Adipocyte (in vitro differentiated cells): ENCODE results near the gene NAPB.

Experiments used
- DNase-seq: peaks from one replicate; pipeline ENCODE4 v3.0.0-alpha.2; 2015; ENCODE audit warnings: low read depth
- H3K27me3 ChIP-seq: replicated peaks from 2 replicates; pipeline ENCODE4 v1.7.0; 2013; ENCODE audit warnings: mild to moderate bottlenecking, low read length, moderate library complexity; ENCODE audit not compliant: control insufficient read depth, insufficient read depth
- H3K36me3 ChIP-seq: 2 replicates; pipeline ENCODE4 v1.7.0; 2013; ENCODE audit warnings: low read length, mild to moderate bottlenecking, moderate library complexity; ENCODE audit not compliant: control insufficient read depth, insufficient read depth, severe bottlenecking
- H3K4me1 ChIP-seq: 2 replicates; pipeline ENCODE4 v1.7.0; 2013; ENCODE audit warnings: mild to moderate bottlenecking, low read length, moderate library complexity; ENCODE audit not compliant: control insufficient read depth, insufficient read depth
- H3K4me3 ChIP-seq: 2 replicates; pipeline ENCODE4 v1.7.0; 2013; ENCODE audit warnings: mild to moderate bottlenecking, low read length, moderate library complexity
- H3K9ac ChIP-seq: 2 replicates; pipeline ENCODE4 v1.7.0; 2013; ENCODE audit warnings: mild to moderate bottlenecking, low read length, moderate library complexity
- H3K9me3 ChIP-seq: 2 replicates; pipeline ENCODE4 v1.7.0; 2013; ENCODE audit warnings: mild to moderate bottlenecking, low read length, moderate library complexity; ENCODE audit not compliant: control insufficient read depth

The NAPB gene

DNA sequence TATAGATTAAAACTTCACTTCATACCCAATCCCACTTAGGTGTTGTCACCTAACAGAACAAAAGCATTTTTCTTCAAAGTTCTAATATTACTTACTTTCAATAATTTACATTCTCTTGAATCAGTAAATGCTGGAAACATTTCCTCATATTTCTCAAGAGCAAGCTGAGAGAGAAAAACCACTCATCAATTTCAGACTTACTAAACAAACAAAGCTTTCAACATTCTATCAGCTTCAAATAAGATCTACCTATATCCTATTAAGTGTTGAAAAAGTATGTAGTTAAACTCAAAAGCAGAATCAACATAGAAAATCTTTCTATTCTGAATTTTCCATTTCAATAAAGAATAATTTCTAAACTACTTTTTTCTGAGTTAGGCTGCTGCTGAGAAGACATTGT is 41.5 kb downstream of the NAPB start:
- peaks cover 11% of the 10 kb centered on the region for H3K9me3 ChIP-seq
- H3K9ac ChIP-seq: no peak overlapping the region
- peaks cover 81% of the 10 kb centered on the region for H3K36me3 ChIP-seq
- H3K27me3 ChIP-seq: no peaks in the 10 kb centered on the region
- DNase-seq: no peak
- no peak overlapping the region for H3K4me3 ChIP-seq
- peaks cover 9% of the 10 kb centered on the region for H3K4me1 ChIP-seq

DNA sequence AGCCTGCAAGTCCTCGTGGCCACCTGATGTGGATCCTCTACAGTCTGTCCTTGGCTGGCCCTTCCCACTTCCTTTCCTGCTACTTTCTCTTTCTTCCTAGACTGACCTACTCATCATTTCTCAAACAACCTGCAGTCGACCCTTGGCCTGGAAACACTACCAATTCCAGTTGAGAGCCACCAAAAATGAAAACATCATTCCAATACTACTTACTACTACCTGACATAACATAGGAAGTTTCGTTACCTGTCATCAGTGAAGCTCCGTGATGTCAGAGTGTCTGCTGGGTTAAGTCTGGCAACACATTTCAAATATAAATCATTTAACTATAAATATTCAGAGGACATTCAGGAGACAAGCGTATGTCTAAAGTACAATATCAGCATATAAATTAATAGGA is 45.5 kb downstream of the NAPB start:
- Histone ChIP-seq H3K36me3 (peaks cover 89% of the 10 kb centered on the region), H3K4me1 (peaks cover 21% of the 10 kb centered on the region), H3K27me3 (no peaks in the 10 kb centered on the region), H3K4me3 (no peak overlapping the region), H3K9me3 (peaks cover 7% of the 10 kb centered on the region), H3K9ac (no peak overlapping the region)
- DNase-seq: no peak

DNA sequence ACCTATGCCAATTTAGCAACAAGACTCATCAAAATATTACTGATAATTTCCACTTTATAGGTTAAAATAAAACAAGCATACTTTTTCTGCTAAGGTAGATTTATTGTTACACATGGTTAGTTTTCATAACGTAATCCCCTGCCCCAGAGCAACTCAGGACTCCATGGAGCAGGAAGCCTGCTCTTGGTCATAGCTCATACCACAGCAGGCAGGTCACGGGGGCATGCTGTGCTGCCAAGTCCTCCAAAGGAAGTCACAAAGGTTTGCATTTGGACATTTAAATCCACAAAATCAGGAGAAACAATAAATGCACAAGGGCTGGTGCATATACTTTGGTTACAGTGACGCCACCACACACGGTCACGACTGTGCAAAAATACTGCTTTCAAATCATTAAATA is 46.8 kb downstream of the NAPB start:
- Histone ChIP-seq H3K27me3 (no peaks in the 10 kb centered on the region), H3K36me3 (peaks cover 91% of the 10 kb centered on the region), H3K4me1 (peaks cover 16% of the 10 kb centered on the region), H3K9me3 (peaks cover 7% of the 10 kb centered on the region), H3K4me3 (no peak overlapping the region), H3K9ac (no peak overlapping the region)
- no peak for DNase-seq

DNA sequence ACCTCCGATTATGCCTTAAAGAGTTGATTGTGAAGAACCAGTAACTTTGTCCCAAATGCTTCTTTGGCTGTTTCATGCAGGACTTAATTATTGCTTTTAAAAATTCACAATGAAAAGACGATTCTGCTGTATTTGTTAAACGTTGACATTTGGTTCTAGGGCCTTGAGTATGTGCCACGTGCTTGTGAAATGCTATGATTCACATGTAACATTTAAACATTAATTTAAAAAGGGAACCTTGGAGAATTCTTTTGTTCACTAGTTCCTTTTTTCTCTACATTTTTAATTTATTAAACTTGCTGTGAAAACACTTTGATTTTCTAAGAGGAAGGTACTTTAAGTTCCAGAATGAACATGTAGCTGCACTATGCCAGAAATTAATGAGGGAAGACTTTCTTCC is 49.8 kb downstream of the NAPB start:
- Histone ChIP-seq H3K4me3 (no peak overlapping the region), H3K4me1 (peaks cover 39% of the 10 kb centered on the region), H3K9ac (no peak overlapping the region), H3K9me3 (peaks cover 7% of the 10 kb centered on the region), H3K36me3 (peaks cover 84% of the 10 kb centered on the region), H3K27me3 (no peaks in the 10 kb centered on the region)
- DNase-seq: no peak

DNA sequence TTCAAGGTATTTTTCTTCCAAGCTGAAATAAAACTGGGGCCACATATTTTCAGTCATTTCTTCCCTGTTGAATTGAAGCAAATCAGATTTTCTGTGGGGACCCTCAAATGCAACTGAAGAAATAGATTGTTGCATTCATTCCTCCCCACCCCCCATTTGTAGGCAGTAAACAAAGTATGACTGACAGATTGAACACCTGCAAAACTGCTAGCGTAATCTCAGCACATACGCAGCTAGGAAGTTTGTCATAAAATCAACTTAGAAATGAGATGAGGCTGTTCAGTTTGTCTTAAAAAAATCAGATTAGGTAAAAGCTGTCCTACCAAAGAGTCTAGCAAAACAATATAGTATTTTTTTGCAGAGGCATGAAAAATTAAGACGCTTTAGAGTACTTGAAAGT is 50.4 kb downstream of the NAPB start:
- H3K36me3 ChIP-seq: peaks cover 79% of the 10 kb centered on the region
- H3K27me3 ChIP-seq: no peaks in the 10 kb centered on the region
- peaks cover 7% of the 10 kb centered on the region for H3K9me3 ChIP-seq

DNA sequence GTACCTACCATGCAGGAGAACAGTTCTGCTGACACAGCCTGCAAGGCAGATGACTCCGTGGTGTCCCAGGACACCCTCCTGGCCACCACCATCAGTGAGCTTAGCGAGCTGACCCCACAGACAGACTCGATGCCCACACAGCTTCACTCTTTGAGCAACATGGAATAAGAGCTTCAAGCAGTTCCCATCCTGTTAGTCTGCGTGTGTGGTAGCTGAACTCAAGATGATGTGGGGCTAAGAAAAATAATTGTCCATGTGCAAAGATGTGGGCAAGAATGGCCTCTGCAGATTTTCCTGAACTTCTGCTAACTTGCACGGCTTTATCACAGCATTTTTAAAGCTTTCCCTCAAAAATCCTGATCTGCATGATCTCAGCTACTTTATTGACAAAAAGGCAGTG is 51.0 kb downstream of the NAPB start:
- H3K4me1 ChIP-seq: peaks cover 47% of the 10 kb centered on the region
- H3K9me3 ChIP-seq: peaks cover 3% of the 10 kb centered on the region
- H3K4me3 ChIP-seq: no peak overlapping the region
- no peaks in the 10 kb centered on the region for H3K27me3 ChIP-seq
- no peak overlapping the region for H3K9ac ChIP-seq
- H3K36me3 ChIP-seq: peaks cover 78% of the 10 kb centered on the region
- no peak for DNase-seq

More for the DNA sequence above, 50.4 kb downstream of the NAPB start:
- H3K9ac ChIP-seq: no peak overlapping the region
- no peak overlapping the region for H3K4me3 ChIP-seq
- no peak for DNase-seq
- H3K4me1 ChIP-seq: peaks cover 45% of the 10 kb centered on the region

DNA sequence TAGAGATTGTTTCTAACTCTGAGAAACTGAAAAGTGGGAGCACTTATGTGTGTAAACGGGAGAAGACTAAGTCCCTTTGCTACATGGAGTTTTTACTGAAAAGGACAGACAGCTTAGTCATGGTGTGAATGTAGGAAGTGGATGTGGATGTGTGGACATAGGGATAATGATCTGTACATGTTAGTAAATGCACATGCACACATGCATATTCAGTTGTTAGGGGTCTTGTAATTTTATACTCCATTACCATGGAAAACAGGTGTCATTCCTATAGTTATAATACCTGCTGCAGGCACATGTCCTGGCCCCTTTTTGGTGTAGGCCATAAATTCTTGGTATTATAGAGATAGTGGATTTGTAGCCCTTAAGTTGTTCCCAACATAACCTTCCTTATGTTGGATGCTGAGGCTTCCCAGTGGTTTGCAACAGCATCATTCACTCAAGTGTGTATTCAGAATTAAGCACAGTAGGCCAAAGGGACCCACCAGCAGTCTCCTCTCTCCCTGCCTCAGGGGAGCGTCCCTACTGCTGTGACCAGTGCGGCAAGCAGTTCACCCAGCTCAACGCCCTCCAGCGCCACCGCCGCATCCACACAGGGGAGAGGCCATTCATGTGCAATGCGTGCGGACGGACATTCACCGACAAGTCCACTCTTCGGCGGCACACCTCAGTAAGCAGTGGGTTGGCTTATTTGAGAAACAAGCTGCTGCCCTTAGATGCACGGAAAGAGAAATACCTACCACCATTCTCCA is 52.0 kb downstream of the NAPB start:
- H3K9ac ChIP-seq: no peak overlapping the region
- no peak overlapping the region for H3K4me3 ChIP-seq
- DNase-seq: peak; percentile 17
- no peaks in the 10 kb centered on the region for H3K27me3 ChIP-seq
- H3K36me3 ChIP-seq: peaks cover 78% of the 10 kb centered on the region
- peaks cover 47% of the 10 kb centered on the region for H3K4me1 ChIP-seq
- no peaks in the 10 kb centered on the region for H3K9me3 ChIP-seq

DNA sequence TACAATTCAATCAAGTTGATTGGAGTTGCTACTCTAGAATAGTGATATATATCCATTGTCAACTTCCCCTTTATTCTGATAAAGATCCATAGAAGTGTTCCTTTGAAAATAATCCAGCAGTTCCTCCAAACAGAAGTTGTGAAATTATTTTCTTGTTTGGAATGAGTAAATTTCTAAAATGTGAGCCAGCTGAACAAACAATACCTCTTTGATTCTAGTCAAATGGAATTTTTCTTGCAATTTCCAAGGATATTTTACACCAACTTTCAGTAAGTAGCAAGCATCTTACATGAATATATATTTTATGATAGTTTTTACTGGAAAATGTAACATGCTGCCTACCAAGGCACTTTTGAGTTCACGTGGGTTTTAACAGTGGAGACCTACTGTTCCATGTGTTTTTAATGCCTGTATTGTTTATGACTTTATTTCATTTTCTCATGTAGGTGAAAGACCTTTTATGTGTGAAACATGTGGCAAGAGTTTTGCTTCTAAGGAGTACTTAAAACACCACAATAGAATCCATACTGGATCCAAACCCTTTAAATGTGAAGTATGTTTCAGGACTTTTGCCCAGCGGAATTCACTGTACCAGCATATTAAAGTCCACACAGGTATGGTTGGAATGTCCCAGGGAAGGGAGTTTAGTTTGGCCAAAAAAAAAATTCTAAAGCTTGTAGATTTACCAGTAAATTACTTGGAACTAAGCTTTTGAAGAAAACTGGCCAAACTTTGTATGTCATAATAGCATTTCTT is 52.8 kb downstream of the NAPB start:
- DNase-seq: peak; percentile 83
- Histone ChIP-seq H3K9me3 (no peaks in the 10 kb centered on the region), H3K4me3 (no peak overlapping the region), H3K36me3 (peaks cover 71% of the 10 kb centered on the region), H3K4me1 (peaks cover 49% of the 10 kb centered on the region), H3K9ac (no peak overlapping the region), H3K27me3 (no peaks in the 10 kb centered on the region)

DNA sequence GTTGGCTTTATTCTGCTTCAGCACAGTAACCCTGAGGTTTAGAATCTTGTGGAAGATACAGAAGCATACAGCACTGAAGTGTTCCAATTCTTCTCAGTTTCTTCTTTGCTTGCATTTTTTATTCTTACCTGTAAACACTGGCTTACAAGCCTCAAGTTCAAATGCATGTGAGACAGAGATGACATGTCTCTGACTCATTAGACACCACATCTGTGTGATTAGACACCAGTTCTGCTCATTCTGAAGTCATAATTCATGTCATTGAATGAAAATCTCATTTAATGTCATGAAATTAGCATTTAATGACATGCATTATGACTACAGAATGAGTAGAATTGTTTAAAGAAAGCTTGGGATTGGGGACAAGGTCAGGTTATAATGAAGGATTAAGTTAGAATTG is 53.5 kb downstream of the NAPB start:
- no peak for DNase-seq
- Histone ChIP-seq H3K36me3 (peaks cover 64% of the 10 kb centered on the region), H3K27me3 (no peaks in the 10 kb centered on the region), H3K4me1 (peaks cover 56% of the 10 kb centered on the region), H3K9me3 (no peaks in the 10 kb centered on the region), H3K9ac (no peak overlapping the region), H3K4me3 (no peak overlapping the region)

DNA sequence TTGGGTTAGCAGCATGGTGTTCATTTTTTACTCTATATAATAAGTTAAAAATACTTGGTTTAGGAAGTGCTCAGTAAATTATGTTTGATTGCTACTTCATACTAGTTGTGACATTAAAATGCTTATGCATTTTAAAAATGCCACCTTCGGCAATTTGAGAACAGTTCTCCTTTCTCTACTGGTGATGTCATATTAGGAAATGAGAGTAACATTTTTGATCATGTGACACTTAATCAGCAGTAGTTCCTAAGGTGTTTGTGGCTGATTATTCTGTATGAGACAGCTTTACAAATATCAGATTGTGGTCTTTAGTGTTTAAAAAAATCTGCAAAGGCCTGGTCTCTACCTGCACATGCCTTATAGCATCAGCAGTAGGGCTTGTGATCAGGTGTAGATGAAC is 54.9 kb downstream of the NAPB start:
- Histone ChIP-seq H3K4me1 (peaks cover 52% of the 10 kb centered on the region), H3K9me3 (no peaks in the 10 kb centered on the region), H3K36me3 (peaks cover 50% of the 10 kb centered on the region), H3K27me3 (no peaks in the 10 kb centered on the region), H3K9ac (no peak overlapping the region), H3K4me3 (peak overlapping the region; percentile 9)
- DNase-seq: no peak

DNA sequence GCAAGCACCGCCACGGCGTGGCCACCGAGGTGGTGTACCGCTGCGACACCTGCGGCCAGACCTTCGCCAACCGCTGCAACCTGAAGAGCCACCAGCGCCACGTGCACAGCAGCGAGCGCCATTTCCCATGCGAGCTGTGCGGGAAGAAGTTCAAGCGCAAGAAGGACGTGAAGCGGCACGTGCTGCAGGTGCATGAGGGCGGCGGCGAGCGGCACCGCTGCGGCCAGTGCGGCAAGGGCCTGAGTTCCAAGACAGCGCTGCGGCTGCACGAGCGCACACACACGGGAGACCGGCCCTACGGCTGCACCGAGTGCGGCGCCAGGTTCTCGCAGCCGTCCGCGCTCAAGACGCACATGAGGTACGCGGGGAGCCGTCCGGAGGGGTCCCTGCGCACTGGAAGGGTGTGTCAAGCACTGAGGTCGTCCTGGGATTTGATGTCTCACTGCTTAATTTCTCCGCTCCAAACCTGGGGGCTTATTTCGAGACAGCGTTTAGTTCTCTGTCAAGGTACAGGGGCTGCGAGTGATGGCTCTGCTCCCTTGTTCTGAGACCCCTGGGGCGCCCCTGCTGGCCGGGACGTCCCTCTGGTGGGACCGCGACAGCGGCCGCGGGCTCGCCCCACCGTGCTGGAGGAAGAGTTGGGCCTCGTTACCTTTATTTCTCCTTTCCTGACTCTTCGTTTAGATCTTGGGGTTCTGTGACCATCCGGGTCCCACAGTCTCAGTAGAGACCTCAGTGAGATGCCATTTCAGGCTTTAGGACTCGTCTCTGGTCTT is 55.7 kb downstream of the NAPB start:
- H3K9me3 ChIP-seq: no peaks in the 10 kb centered on the region
- peaks cover 42% of the 10 kb centered on the region for H3K36me3 ChIP-seq
- no peak overlapping the region for H3K9ac ChIP-seq
- H3K4me3 ChIP-seq: peak overlapping the region; percentile 9
- peaks cover 52% of the 10 kb centered on the region for H3K4me1 ChIP-seq
- DNase-seq: no peak
- no peaks in the 10 kb centered on the region for H3K27me3 ChIP-seq
